H7 (cell line): ENCODE data around the gene ULK1. TPM values are rescaled to one million over a fixed set of nuclear protein-coding genes. Genes with fewer than 3 reads are reported as not detected.
A peak's percentile ranks its signal among the peaks of the same experiment; 100 is the strongest.

Experiments
- DNase-seq: peaks from one replicate; pipeline ENCODE4 v3.0.0; 2012
- H3K27me3 ChIP-seq: 2 replicates; pipeline ENCODE4 v1.6.0; 2011; ENCODE audit warnings: mild to moderate bottlenecking, low read length; ENCODE audit not compliant: control insufficient read depth, insufficient read depth
- H3K36me3 ChIP-seq: replicated peaks from 2 replicates; pipeline ENCODE4 v1.5.1; 2011; ENCODE audit warnings: low read length; ENCODE audit not compliant: control insufficient read depth, insufficient read depth
- H3K4me3 ChIP-seq: 2 replicates; pipeline ENCODE4 v1.5.1; 2011; ENCODE audit warnings: low read depth, mild to moderate bottlenecking, control low read depth, low read length, moderate library complexity; ENCODE audit not compliant: insufficient read depth
- total RNA-seq: library from RNA; depleted of rRNA; stranded (reverse); fragments of >200 nt; shearing (Covaris generic); gene quantifications from 2 replicates; pipeline ENCODE4 v1.2.3, GENCODE V29; 2014

The ULK1 gene
- total RNA-seq, 1 experiment from 2014 or later, result 15.7 TPM

- DNase-seq, result peak; percentile 84
- H3K36me3 ChIP-seq, result peaks cover 4% of the 10 kb centered on the region
- peak overlapping the region; percentile 59 for H3K4me3 ChIP-seq
- H3K27me3 ChIP-seq, result no peaks in the 10 kb centered on the region
These were observed 688 bp downstream of the ULK1 start for GRCh38 chr12:131894981-131895639.

GRCh38 chr12:131895640-131896079 is 1.2 kb downstream of the ULK1 start:
- Histone ChIP-seq H3K27me3 (no peaks in the 10 kb centered on the region), H3K4me3 (peak overlapping the region; percentile 59), H3K36me3 (peaks cover 4% of the 10 kb centered on the region)
- no peak for DNase-seq

GRCh38 chr12:131896080-131896810 is 1.8 kb downstream of the ULK1 start:
- no peaks in the 10 kb centered on the region for H3K27me3 ChIP-seq
- peak; percentile 99 for DNase-seq
- peak overlapping the region; percentile 59 for H3K4me3 ChIP-seq
- peaks cover 4% of the 10 kb centered on the region for H3K36me3 ChIP-seq

- Histone ChIP-seq H3K4me3 (no peak overlapping the region), H3K27me3 (no peaks in the 10 kb centered on the region), H3K36me3 (peaks cover 4% of the 10 kb centered on the region)
- no peak for DNase-seq
These were observed 2.4 kb downstream of the ULK1 start for GRCh38 chr12:131896811-131897270.

GRCh38 chr12:131897276-131897675 is 2.9 kb downstream of the ULK1 start:
- Histone ChIP-seq H3K36me3 (peaks cover 4% of the 10 kb centered on the region), H3K4me3 (no peak overlapping the region), H3K27me3 (no peaks in the 10 kb centered on the region)
- DNase-seq, result peak; percentile 50

GRCh38 chr12:131897875-131898274 is 3.5 kb downstream of the ULK1 start:
- H3K36me3 ChIP-seq, result peaks cover 4% of the 10 kb centered on the region
- H3K4me3 ChIP-seq, result no peak overlapping the region
- H3K27me3 ChIP-seq, result no peaks in the 10 kb centered on the region
- peak; percentile 31 for DNase-seq

- no peak overlapping the region for H3K4me3 ChIP-seq
These were observed 6.0 kb downstream of the ULK1 start for GRCh38 chr12:131900397-131900796.

GRCh38 chr12:131901431-131902331 is 7.3 kb downstream of the ULK1 start:
- peak; percentile 76 for DNase-seq
- Histone ChIP-seq H3K4me3 (no peak overlapping the region), H3K27me3 (no peaks in the 10 kb centered on the region), H3K36me3 (peaks cover 3% of the 10 kb centered on the region)

More at GRCh38 chr12:131900397-131900796, 6.0 kb downstream of the ULK1 start:
- peak; percentile 63 for DNase-seq
- Histone ChIP-seq H3K36me3 (peaks cover 4% of the 10 kb centered on the region), H3K27me3 (no peaks in the 10 kb centered on the region)

- H3K36me3 ChIP-seq, result no peaks in the 10 kb centered on the region
- DNase-seq, result no peak
- H3K4me3 ChIP-seq, result no peak overlapping the region
- no peaks in the 10 kb centered on the region for H3K27me3 ChIP-seq
These were observed 8.2 kb downstream of the ULK1 start for GRCh38 chr12:131902332-131903241.

- H3K27me3 ChIP-seq, result no peaks in the 10 kb centered on the region
- H3K36me3 ChIP-seq, result no peaks in the 10 kb centered on the region
- DNase-seq, result no peak
- H3K4me3 ChIP-seq, result no peak overlapping the region
These were observed 9.1 kb downstream of the ULK1 start for GRCh38 chr12:131903270-131904255.

GRCh38 chr12:131904346-131904745 is 9.9 kb downstream of the ULK1 start:
- Histone ChIP-seq H3K4me3 (no peak overlapping the region), H3K36me3 (no peaks in the 10 kb centered on the region; the same call in 1 of the 2 replicates), H3K27me3 (no peaks in the 10 kb centered on the region)
- DNase-seq, result no peak

- no peak for DNase-seq
- H3K27me3 ChIP-seq, result no peaks in the 10 kb centered on the region
These were observed 10.7 kb downstream of the ULK1 start for GRCh38 chr12:131905081-131905629.

More at GRCh38 chr12:131905081-131905629, 10.7 kb downstream of the ULK1 start:
- Histone ChIP-seq H3K36me3 (no peaks in the 10 kb centered on the region; the same call in 1 of the 2 replicates), H3K4me3 (no peak overlapping the region)
